ENCODE measurements around the gene PLAGL2.

Gene PLAGL2

DNA sequence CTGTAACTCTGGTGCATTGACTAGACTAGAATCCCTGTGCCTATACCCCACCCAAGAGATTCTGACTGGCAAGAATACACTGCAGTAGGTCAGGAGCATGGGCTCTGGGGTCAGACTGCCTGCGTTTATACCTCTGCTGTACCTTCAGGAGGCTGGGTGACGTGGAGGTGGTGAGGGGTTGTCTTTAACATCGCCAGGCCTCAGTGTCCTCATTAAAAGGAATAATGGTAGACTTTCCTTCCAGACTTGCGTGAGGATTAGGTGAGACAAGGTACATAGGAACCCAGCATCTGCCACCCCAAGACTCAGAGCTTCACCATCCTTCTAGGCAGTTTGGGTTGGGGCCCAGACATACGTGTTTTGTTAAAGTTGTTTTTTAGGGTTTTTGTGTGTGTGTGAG lies 53.8 kb downstream of the PLAGL2 start:
- H3K36me3 ChIP-seq (ENCODE audit: control insufficient read depth, insufficient read depth, low read length): no peaks in the 10 kb centered on the region
- no peaks in the 10 kb centered on the region for H3K79me2 ChIP-seq
- no peaks in the 10 kb centered on the region for H3K27me3 ChIP-seq (ENCODE audit: control insufficient read depth, insufficient read depth, low read length)
- no peak overlapping the region for H3K4me2 ChIP-seq (ENCODE audit: low read length)
- no peak overlapping the region for H3K4me3 ChIP-seq (ENCODE audit: low read depth, low read length)
- H3K4me1 ChIP-seq: no peaks in the 10 kb centered on the region
- no peaks in the 10 kb centered on the region for H3K9me3 ChIP-seq (ENCODE audit: control insufficient read depth, low read length)
- H3K27ac ChIP-seq: no peak overlapping the region
- TF ChIP-seq, protein P1, sequence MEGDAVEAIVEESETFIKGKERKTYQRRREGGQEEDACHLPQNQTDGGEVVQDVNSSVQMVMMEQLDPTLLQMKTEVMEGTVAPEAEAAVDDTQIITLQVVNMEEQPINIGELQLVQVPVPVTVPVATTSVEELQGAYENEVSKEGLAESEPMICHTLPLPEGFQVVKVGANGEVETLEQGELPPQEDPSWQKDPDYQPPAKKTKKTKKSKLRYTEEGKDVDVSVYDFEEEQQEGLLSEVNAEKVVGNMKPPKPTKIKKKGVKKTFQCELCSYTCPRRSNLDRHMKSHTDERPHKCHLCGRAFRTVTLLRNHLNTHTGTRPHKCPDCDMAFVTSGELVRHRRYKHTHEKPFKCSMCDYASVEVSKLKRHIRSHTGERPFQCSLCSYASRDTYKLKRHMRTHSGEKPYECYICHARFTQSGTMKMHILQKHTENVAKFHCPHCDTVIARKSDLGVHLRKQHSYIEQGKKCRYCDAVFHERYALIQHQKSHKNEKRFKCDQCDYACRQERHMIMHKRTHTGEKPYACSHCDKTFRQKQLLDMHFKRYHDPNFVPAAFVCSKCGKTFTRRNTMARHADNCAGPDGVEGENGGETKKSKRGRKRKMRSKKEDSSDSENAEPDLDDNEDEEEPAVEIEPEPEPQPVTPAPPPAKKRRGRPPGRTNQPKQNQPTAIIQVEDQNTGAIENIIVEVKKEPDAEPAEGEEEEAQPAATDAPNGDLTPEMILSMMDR (IDR thresholded peaks at IDR 0.05): no peak
- no peak overlapping the region for H3K9ac ChIP-seq
- H2AFZ ChIP-seq: no peak overlapping the region

DNA sequence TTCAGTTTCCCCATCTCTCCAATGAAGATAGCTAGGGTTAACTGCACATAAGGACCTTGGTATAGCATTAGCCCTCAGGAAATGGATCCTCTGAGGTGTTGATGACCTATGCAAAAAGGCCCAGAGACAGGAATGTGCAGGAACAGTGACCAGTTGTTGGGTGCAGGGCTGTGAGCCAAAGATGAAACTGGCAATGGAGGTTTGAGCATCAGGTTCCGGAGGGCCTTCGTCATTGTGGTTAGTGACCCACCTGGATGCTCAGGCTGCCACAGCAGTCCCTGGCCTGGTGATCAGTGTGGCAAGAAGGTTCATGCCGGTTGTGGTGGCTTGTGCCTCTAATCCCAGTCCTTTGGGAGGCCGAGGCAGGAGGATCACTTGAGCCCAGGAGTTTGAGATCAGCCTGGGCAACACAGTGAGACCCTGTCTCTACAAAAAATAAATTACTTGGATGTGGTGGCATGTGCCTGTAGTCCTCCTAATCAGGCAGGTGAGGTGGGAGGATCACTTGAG lies 54.3 kb downstream of the PLAGL2 start:
- H2AFZ ChIP-seq: no peak overlapping the region
- no peak overlapping the region for H3K9ac ChIP-seq

DNA sequence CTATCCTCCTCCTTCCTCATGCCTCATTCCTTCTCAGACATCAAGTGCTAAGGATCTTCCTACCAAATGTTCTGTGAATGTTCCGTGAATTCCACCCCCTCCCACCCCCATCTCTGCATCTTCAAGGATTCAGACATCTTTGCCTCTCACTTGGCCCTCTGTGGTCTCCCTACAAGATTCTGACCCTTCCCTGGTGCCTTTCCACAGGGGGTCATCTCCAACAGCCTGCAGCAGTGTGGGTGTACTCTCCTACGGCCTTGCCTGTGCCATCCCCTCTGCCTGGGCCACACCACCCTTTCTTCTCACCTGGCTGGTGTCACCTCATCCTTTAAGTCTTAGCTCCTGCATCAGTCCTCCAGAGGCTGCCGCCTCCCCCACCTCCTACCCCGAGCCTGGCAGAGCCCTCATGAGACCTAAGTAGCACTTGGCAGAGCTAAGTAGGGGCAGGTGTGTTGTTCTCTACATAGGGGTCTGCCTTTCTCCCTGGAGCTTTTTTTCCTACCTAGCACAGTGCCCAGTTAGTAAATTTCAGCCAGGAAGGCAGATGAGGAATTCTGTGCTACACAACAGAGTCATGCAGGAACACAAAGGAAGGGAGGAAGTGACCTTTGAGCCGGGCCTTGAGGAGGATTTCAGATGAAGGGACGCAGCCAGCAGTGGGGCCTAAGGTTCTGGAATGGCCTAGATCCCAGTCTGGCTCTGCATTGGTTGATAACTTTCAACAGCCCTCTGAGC lies 55.0 kb downstream of the PLAGL2 start:
- Histone ChIP-seq H3K27me3 (ENCODE audit: control insufficient read depth, insufficient read depth, low read length) (no peaks in the 10 kb centered on the region), H2AFZ (no peak overlapping the region), H3K4me3 (ENCODE audit: low read depth, low read length) (no peak overlapping the region), H3K9me3 (ENCODE audit: control insufficient read depth, low read length) (no peaks in the 10 kb centered on the region), H3K36me3 (ENCODE audit: control insufficient read depth, insufficient read depth, low read length) (no peaks in the 10 kb centered on the region), H3K4me2 (ENCODE audit: low read length) (no peak overlapping the region), H3K27ac (no peak overlapping the region), H3K4me1 (no peaks in the 10 kb centered on the region), H3K79me2 (no peaks in the 10 kb centered on the region), H3K9ac (no peak overlapping the region)
- TF ChIP-seq, protein P1 (IDR thresholded peaks at IDR 0.05): no peak

More for the DNA sequence above, 54.3 kb downstream of the PLAGL2 start:
- Histone ChIP-seq H3K36me3 (ENCODE audit: control insufficient read depth, insufficient read depth, low read length) (no peaks in the 10 kb centered on the region), H3K9me3 (ENCODE audit: control insufficient read depth, low read length) (no peaks in the 10 kb centered on the region), H3K4me3 (ENCODE audit: low read depth, low read length) (no peak overlapping the region), H3K27ac (no peak overlapping the region), H3K27me3 (ENCODE audit: control insufficient read depth, insufficient read depth, low read length) (no peaks in the 10 kb centered on the region), H3K79me2 (no peaks in the 10 kb centered on the region), H3K4me2 (ENCODE audit: low read length) (no peak overlapping the region), H3K4me1 (no peaks in the 10 kb centered on the region)
- TF ChIP-seq, protein P1 (IDR thresholded peaks at IDR 0.05): no peak

DNA sequence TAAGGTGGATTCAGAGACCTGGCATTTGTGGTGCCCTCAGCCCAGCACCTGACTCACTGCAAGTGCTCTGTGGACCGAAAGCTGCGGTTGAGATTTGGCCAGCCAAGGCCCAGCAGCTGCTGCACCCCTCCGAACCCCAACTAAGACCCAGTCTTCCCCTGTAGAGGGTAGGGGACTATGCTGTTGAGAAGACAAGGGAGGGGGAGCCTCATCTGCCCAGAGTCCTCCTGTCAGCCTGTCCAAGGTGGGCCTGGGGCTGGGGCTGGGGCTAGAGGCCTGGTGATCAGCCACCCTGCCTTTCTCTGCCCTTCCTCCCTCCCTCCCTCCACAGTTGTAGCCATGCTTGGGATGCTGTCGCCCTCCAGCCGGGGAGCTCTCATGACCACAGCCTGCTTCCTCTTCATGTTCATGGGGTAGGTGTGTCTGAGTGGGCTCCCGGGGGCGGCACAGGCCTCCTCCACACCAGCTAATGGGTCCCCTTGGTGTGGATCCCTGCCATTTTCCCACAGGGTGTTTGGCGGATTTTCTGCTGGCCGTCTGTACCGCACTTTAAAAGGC lies 57.2 kb downstream of the PLAGL2 start:
- Histone ChIP-seq H3K4me2 (ENCODE audit: low read length) (no peak overlapping the region), H3K9me3 (ENCODE audit: control insufficient read depth, low read length) (no peaks in the 10 kb centered on the region), H3K4me1 (no peaks in the 10 kb centered on the region), H2AFZ (no peak overlapping the region), H3K4me3 (ENCODE audit: low read depth, low read length) (no peak overlapping the region), H3K79me2 (no peaks in the 10 kb centered on the region), H3K9ac (no peak overlapping the region), H3K36me3 (ENCODE audit: control insufficient read depth, insufficient read depth, low read length) (no peaks in the 10 kb centered on the region), H3K27me3 (ENCODE audit: control insufficient read depth, insufficient read depth, low read length) (no peaks in the 10 kb centered on the region), H3K27ac (no peak overlapping the region)
- TF ChIP-seq, protein P1 (IDR thresholded peaks at IDR 0.05): no peak

Measured in parathyroid adenoma (tissue), 2 donors.